ENCODE results near the gene PDCD4. TPM values are rescaled to one million over a fixed set of nuclear protein-coding genes. Genes with fewer than 3 reads are reported as not detected.

The PDCD4 gene
- total and polyA plus RNA-seq, 9 of the 15 experiments (the other 6 are each of a cell fraction or from before 2014, with no cell fraction given): 12.9 to 44.1 (median 33.7) TPM

DNA sequence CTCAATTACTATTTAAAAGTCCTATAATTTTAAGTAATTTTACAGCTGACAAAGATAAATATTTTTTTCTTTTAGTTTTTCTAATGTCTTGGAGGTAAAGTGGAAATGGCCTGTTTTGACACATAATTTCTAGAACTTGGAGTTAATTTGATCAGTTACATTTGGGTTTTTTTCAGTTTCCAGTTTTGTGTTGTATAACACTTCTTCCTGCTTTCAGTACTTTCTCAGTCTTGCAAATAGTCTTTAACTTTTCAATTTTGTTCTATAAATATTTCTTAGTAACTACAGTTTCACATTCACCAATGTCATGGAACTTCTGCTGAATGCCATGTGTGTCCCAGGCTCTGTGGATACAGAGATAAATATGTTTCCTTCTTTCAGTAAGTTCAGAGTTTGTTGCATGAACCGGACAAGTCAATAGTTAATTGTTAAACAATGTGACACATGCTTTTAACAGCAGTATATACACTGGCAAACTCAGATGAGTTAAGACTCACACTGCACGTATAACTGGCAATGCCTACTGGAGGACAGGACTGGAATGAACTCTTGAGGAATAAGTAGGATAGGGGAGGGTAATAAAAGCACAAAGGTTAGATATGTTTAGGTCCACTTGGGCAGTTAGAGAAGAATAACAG, 52.2 kb downstream of the PDCD4 start:
- Histone ChIP-seq H3K79me2 (ENCODE audit: control insufficient read depth, insufficient read depth, low read length) (peaks cover 90% of the 10 kb centered on the region), H3K36me3 (ENCODE audit: control insufficient read depth, insufficient read depth, low read length) (no peaks in the 10 kb centered on the region), H3K9me1 (ENCODE audit: control insufficient read depth, insufficient read depth, low read length) (no peaks in the 10 kb centered on the region), H3K27me3 (ENCODE audit: control insufficient read depth in 2 of 2, insufficient read depth in 2 of 2, low read length in 2 of 2) (no peaks in the 10 kb centered on the region), H3K9ac (ENCODE audit: insufficient read depth in 1 of 2, low read depth in 2 of 2, low read length in 2 of 2) (no peak overlapping the region), H2AFZ (ENCODE audit: low read depth, low read length) (no peak overlapping the region), H3K4me2 (ENCODE audit: insufficient read depth, low read length) (no peak overlapping the region), H3K4me1 (replicated peaks in 1 of 2; ENCODE audit: control insufficient read depth in 2 of 2, insufficient read depth in 2 of 2, low read length in 2 of 2) (peaks cover 0 to 9% of the 10 kb centered on the region in 2 experiments; a peak in 2 of 5 replicates), H4K20me1 (replicated peaks; ENCODE audit: control insufficient read depth, insufficient read depth, low read length) (no peaks in the 10 kb centered on the region), H3K4me3 (no peak overlapping the region), H3K27ac (ENCODE audit: extremely low read depth, low read depth, low read length) (no peak overlapping the region; the same call in 2 of the 3 replicates), H3K9me3 (replicated peaks; ENCODE audit: control insufficient read depth, insufficient read depth, low read depth, low read length) (no peaks in the 10 kb centered on the region)
- intact Hi-C loops (cut with micrococcal nuclease): no loop called here
- ATAC-seq (no peak), FAIRE-seq (no peak), DNase-seq (ENCODE audit: extremely low read depth in 1 of 4, low spot score in 3 of 4) (no peak)
- ChIA-PET POLR2A (interaction anchor here (0.6 kb wide), 1 partner anchor 280 kb away, joined by 3 read pairs; the partner anchor contains the start of gene RBM20), CTCF (ENCODE audit: low intra/inter-chr PET ratio) (interaction anchor here (0.5 kb wide), 1 partner anchor 29 kb away, joined by 4 read pairs; no protein-coding TSS in a partner anchor)
- TF ChIP-seq, protein P1, sequence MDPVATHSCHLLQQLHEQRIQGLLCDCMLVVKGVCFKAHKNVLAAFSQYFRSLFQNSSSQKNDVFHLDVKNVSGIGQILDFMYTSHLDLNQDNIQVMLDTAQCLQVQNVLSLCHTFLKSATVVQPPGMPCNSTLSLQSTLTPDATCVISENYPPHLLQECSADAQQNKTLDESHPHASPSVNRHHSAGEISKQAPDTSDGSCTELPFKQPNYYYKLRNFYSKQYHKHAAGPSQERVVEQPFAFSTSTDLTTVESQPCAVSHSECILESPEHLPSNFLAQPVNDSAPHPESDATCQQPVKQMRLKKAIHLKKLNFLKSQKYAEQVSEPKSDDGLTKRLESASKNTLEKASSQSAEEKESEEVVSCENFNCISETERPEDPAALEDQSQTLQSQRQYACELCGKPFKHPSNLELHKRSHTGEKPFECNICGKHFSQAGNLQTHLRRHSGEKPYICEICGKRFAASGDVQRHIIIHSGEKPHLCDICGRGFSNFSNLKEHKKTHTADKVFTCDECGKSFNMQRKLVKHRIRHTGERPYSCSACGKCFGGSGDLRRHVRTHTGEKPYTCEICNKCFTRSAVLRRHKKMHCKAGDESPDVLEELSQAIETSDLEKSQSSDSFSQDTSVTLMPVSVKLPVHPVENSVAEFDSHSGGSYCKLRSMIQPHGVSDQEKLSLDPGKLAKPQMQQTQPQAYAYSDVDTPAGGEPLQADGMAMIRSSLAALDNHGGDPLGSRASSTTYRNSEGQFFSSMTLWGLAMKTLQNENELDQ (CRISPR knock-in tag; IDR thresholded peaks at IDR 0.05; ENCODE audit: borderline replicate concordance): no peak
- TF ChIP-seq HNRNPUL1 (IDR thresholded peaks at IDR 0.05; ENCODE audit: low read length): no peak
- no peak for TF ChIP-seq KLF13 (tag; IDR thresholded peaks at IDR 0.05; ENCODE audit: borderline replicate concordance, low read depth)
- no peak for TF ChIP-seq KDM1A (IDR thresholded peaks at IDR 0.05)
- no peak for TF ChIP-seq ZNF146 (CRISPR knock-in tag; IDR thresholded peaks at IDR 0.05; ENCODE audit: unreplicated experiment)
- TF ChIP-seq, protein P2, sequence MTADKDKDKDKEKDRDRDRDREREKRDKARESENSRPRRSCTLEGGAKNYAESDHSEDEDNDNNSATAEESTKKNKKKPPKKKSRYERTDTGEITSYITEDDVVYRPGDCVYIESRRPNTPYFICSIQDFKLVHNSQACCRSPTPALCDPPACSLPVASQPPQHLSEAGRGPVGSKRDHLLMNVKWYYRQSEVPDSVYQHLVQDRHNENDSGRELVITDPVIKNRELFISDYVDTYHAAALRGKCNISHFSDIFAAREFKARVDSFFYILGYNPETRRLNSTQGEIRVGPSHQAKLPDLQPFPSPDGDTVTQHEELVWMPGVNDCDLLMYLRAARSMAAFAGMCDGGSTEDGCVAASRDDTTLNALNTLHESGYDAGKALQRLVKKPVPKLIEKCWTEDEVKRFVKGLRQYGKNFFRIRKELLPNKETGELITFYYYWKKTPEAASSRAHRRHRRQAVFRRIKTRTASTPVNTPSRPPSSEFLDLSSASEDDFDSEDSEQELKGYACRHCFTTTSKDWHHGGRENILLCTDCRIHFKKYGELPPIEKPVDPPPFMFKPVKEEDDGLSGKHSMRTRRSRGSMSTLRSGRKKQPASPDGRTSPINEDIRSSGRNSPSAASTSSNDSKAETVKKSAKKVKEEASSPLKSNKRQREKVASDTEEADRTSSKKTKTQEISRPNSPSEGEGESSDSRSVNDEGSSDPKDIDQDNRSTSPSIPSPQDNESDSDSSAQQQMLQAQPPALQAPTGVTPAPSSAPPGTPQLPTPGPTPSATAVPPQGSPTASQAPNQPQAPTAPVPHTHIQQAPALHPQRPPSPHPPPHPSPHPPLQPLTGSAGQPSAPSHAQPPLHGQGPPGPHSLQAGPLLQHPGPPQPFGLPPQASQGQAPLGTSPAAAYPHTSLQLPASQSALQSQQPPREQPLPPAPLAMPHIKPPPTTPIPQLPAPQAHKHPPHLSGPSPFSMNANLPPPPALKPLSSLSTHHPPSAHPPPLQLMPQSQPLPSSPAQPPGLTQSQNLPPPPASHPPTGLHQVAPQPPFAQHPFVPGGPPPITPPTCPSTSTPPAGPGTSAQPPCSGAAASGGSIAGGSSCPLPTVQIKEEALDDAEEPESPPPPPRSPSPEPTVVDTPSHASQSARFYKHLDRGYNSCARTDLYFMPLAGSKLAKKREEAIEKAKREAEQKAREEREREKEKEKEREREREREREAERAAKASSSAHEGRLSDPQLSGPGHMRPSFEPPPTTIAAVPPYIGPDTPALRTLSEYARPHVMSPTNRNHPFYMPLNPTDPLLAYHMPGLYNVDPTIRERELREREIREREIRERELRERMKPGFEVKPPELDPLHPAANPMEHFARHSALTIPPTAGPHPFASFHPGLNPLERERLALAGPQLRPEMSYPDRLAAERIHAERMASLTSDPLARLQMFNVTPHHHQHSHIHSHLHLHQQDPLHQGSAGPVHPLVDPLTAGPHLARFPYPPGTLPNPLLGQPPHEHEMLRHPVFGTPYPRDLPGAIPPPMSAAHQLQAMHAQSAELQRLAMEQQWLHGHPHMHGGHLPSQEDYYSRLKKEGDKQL (CRISPR knock-in tag; IDR thresholded peaks at IDR 0.05; ENCODE audit: borderline replicate concordance): no peak
- TF ChIP-seq, protein P3, sequence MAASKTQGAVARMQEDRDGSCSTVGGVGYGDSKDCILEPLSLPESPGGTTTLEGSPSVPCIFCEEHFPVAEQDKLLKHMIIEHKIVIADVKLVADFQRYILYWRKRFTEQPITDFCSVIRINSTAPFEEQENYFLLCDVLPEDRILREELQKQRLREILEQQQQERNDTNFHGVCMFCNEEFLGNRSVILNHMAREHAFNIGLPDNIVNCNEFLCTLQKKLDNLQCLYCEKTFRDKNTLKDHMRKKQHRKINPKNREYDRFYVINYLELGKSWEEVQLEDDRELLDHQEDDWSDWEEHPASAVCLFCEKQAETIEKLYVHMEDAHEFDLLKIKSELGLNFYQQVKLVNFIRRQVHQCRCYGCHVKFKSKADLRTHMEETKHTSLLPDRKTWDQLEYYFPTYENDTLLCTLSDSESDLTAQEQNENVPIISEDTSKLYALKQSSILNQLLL (CRISPR knock-in tag; IDR thresholded peaks at IDR 0.05; ENCODE audit: borderline replicate concordance): no peak
- TF ChIP-seq SMAD1 (IDR thresholded peaks at IDR 0.05; ENCODE audit: low read depth, low read length, partially characterized antibody): no peak
- TF ChIP-seq TEAD4 (IDR thresholded peaks at IDR 0.05; ENCODE audit: low read length): no peak
- TF ChIP-seq TEAD4 (CRISPR knock-in tag; IDR thresholded peaks at IDR 0.05; ENCODE audit: borderline replicate concordance): no peak
- no peak for TF ChIP-seq SREBF2 (CRISPR knock-in tag; IDR thresholded peaks at IDR 0.05)
- no peak for TF ChIP-seq RFX1 (IDR thresholded peaks at IDR 0.05)
- WGBS (ENCODE audit: insufficient coverage, low coverage, missing lambda C conversion rate): 71% methylated on average over 2 of the region's 2 CpGs
- BruUV-seq (replicated peaks): no TSS peak
- in situ Hi-C loops (cut with MboI): no loop called here
